Glomerular visceral epithelial cell (primary cell): ENCODE results near the gene UPP1.
A peak's percentile ranks its signal among the peaks of the same experiment; 100 is the strongest.
"Not testable (repeated sequence)": the region's sequence is repeated elsewhere in the genome, so short reads cannot be mapped to it uniquely, and the experiment has no call there.

Experiments used
- DNase-seq: peaks from one replicate; pipeline ENCODE4 v3.0.0-alpha.2; 2016; ENCODE audit errors: extremely low spot score

The UPP1 gene

DNA sequence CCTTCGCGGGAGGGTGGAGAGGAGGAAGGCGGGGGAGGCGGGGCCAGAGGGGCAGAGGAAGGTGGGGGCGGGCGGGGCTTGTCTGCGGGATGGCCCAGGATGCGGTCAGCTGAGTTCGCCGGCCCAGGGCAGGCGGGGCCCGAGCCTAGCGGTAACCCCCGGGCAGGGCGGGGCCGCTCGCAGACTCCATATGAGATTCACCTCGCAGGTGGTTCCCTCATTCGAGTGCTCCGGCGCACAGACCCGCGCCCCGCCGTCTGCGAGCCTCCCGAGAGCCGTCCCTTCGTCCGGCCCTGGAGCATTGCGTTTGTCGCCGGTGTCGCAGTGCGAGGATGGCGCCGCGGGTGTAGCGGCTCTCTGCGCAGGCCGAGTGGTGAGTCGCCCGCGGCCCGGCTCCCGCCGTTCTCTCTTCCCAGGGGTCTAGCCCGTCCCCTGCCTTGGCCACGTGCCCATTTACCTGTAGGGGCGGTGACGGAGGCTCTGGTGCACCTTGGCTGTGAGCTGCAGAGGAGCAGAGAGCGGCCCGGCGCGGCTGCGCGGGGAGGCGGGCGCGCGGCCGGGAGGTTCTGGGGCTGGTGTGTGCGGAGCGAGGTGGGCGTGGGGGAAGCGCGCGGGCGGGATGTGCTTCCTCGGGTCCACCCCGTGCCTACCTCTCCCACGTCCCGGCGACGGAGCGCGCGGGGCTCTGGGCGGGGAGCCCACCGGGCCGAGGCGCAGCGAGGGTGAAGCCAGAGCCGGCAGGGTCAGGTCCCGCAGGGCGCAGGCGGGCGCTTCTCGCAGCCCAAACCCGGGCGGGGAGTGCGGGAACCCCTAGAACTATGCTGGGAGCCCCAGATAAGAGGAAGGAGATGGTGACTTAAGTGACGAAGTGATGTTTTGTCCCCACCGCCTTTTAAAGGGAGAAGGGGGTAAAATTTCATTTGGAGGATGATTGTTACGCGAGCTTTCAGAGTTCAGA, at the start of gene UPP1:
UPP1 (plus strand) TSS at position 220 of the 958 bp plus-strand sequence. CDS start 5,519 bp downstream, outside the sequence.
- DNase-seq = peak; percentile 45

DNA sequence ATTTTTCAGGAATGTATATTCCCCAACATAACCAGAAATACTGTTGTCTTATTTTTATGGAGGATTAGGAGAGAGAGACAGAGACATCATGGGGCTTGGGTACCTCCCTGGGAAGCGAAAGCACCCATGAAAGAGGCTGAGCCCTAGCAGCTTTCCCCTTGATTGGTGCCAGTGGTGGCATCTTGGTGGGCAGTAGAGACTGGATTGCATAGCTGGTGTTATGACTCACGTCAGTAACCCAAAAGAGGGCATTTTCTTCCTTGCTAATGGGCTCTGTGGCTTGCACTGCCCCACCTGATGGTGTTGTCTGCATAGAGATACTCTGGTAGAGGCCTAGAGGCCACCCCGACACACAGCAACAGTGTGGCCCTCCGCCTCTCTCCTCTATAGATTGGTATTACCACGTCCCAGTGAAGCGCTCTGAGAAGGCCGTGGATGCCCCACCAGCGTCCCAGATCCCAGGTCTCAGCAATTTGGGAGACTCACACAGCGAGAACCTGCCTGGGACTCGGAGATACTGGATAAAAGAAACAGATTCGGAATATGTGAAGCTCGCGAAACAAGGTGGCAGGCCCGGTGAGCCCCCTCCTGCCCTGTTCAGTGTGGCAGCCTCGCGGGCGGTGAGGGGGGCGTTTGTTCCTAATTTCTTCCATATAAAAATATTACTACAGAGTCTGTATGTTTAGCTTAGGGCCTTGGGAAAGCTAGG, 48.0 kb upstream of the UPP1 start:
- peak; percentile 27 for DNase-seq

DNA sequence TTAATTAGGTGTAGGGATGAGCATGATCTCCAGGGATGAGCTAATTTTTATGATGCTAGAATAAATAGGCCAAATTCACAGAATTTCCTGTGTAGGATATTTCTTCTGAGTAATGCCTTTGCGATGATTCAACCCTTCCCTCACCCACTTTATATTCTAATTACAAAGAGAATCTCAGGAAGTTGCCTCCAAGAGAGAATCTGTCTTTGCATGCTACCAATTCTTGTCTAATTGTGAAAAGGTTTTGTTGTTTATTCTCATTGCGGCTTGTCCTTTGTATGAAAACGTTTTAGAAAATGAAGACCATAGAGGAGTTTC, 47.5 kb upstream of the UPP1 start:
- DNase-seq = peak; percentile 30

DNA sequence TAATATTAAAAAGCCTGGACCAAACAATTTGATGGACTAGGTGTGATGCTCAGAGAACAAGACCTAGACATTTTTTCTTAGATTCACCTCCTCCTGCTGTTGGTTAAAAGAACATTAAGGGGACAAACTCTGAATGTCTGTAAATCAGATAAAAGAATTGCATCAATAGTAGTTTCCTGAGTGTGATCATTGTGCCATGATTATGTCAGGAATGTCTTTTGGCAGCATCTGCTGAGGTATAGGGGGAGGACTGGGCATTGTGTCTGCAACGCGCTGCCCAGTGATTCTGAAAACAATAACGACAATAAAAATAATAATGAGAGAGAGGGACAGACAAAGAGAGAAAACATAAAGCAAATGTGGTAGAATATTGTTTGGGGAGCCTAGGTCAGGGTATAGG, 46.8 kb upstream of the UPP1 start:
- peak; percentile 5 for DNase-seq

DNA sequence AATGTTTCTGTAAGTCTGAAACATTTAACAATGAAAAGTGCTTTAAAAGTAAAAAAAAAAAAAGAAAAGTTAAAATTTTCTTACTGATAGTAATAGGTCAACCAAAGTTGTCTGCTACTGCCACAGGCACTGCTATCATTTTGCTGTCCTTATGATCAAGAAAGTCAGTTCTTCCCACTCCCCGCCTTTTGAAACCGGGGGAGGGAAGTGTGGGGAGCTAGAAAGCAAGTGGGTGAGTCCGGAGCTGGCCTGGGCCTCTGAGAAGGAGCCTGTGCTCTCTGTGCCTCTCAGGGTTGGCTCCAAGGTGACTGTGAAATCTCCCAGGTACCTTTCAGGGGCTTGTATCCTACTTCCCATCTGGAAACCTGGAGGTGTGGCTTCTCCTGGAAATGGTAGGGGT, 46.4 kb upstream of the UPP1 start:
- no peak for DNase-seq

DNA sequence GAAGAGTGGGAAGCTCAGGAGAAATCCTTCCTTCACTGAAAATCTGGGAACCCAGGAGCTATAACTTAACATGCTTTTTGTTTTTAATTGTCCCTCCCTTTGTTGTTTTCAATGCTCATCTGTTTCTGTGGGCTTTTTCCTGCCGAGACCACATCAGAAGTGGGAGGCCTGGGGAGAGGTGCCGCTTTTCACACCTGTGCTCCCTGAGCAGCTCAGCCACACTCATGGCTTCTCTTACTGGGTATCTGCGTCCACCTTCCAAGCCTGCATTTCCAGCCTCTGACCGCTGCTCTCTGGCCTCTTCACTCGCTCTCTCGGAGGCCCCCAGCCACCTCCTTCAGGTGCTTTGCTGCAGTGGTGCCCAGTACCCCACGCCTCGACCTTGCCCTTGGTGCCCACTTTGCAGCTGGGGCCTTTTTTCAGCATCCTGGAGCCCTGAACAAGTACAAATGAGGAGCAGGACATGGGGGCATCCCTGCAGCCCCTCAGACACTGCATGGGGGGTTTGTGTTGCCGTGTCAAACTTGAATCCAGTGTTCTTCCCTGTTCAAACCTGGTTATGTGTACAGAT, 43.8 kb upstream of the UPP1 start:
- no peak for DNase-seq

DNA sequence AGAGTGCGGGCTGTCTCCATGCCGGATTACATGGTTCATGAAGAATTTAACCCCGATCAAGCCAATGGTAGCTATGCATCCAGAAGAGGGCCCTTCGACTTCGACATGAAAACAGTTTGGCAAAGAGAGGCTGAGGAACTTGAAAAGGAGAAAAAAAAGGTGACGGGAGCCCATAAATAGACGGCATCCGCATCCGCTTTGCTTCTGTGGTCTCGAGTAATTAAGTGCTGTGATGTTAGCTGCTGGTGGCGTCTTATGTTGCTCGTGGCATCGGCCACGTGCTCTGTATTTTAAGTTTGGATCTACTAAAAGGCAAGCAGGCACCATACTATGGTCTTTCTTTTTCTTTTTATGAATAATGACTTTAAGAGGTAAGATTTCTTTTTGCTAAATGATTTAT, 42.6 kb upstream of the UPP1 start:
- no peak for DNase-seq

DNA sequence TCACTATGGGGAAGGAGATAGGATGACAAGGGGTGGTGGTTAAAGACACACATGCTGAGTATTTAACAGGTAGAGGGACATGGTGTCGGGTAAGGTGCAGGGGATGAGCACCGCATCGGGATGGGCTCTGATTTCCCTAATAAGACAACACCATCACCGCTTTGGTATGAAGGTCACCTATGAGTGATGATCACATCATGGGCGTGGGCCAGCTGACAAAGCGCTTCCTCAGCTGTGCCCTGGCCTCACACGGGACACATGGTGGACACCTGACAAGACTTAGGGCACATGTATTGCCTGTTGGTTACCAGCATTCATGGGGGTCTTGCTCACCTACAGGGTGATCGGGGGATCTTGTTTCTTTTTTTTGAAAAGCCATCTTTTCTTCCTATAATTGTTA, 41.0 kb upstream of the UPP1 start:
- DNase-seq = no peak

DNA sequence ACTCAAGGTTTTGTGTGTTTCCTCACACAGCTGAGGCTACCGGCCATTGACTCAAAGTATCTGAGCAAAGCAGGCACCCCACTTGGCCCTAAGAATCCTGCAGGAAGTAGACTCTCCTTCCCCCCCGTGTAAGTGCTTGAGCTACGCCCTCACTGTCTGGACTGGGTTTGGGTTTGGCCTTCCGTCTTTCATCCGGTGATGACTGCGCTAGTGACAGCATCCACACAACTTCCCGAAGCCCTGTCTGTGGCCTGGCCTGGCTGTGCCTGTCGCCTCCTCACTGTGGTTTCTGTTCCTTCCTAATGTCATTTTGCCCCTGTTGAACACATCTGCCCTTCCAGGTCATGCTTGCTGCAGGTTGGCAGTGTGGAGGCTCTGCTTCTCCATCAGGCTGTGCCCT, 39.2 kb upstream of the UPP1 start:
- DNase-seq = no peak

DNA sequence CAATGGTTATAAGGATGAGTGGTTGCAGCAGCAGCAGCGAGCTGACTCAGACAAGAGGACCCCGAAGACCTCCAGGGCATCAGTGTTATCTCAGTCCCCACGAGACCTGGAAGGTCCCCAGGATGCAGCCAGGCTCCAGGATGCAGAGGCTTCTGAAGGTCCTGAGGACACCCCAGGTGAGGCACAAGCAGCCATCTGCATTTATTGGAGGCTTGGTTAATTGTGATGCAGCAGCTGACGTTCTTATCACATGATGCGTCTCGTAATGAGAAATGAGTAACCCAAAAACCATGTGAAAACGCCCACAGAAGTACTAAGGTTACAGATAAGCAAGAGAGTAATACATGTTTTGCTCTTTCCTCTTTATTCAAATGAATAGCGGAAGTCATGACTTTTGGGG, 36.3 kb upstream of the UPP1 start:
- DNase-seq = peak; percentile 44

DNA sequence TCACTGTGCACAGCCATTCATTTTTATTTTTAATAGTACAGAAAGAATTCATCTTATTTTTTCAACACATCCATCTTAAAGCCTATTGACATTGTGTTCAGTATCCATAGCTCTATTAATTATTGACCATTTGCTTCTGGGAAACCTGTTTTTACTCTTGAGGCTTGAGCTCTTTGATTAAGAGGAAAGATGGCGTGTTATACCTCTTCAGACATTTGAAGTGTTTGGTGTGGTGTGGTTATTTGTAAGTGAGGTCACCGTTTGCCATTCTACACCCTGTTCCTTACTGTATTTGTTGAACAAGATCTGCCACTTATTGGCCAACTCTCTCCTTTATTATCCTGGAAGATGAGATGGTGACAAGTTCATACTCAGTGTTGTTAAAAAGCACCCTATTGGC, 35.3 kb upstream of the UPP1 start:
- no peak for DNase-seq

DNA sequence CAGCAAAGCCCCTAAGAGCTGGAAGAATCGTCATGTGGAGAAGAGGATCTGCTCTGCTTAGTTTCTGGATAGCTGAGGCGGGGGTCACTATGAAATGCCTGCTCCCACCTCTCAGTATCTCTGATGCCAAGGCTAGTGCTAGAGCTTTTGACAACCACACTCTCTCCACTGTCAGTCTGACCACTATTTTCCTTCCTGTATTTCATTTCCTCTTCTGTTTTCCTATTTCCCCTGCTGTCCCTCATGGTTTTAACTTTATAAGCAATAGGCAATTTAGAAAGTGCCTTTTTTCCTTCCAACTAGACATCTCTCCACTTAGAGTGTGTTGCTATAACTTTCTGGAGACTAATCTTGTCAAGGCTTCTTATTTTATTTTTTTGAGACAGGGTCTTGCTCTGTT, 30.1 kb upstream of the UPP1 start:
- no peak for DNase-seq

DNA sequence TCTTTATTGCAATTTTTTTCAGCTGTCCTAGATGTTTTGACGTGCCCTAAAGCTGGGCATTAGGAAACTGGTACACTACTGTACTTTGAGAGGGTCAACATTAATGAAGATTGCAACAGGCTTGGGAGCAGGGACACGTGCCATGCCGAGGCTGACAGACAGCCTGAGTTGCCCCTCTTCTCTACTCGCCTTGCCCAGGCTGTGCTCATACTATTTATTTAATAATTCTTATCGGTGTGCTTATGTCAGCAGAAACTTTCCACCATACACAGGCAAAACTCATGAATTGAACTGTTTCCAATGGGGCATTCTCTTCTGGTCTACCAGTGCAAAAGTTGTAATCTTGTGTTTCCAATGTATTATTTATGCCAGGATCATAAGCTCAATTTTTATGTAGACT, 29.4 kb upstream of the UPP1 start:
- DNase-seq = no peak

DNA sequence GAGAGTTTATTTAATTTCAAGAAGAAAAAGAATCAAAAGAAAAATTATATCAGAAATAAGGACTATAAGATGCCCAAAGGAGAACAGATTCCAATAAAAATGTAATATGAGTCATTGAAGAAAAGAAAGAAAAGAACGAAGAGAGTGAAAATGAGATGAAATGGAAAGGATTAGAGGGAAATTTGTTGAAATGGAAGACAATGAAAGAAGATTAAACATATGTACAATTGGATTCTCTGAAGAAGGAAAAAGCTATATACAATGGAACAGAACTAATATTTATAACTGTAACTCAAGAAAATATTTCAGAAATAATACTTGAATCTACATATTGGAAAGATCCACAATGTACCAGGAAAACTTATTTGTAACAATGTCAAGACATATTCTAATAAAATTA, 25.1 kb upstream of the UPP1 start:
- DNase-seq = no peak

DNA sequence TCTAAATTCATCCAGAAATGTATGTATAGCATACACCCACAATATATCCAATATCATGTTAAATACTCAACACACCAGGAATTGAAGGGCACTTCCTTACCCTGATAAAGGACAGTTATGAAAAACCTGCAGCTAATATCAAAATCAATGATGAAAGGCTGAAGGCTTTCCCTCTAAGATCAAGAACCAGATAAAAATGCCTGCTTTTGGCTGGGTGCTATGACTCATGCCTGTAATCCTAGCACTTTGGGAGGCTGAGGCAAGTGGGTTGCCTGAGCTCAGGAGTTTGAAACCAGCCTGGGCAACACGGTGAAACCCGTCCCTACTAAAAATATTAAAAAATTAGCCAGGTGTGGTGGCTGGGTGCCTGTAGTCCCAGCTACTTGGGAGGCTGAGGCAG, 21.6 kb upstream of the UPP1 start:
- DNase-seq = no peak

DNA sequence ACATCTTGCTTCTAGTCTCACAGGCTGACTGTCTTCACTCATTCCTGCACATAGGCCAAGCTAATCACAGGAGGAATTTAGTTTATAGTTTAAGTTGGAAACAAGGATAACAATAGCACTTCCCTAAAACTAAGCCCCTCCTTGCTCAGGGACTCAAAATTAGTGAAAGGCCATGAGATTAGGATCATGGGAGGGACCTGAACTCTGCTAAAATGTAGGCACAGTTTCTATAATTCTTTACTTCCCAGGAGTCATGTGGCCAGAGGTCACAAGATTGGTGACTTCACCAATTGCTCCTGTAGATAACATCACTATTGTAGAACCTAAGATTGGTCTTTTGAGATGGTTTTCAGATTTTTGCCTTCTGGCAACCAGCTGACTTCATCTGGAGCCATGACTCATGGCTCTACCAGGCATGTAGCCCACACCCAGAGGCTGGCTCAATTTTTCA, 14.8 kb upstream of the UPP1 start:
- no peak for DNase-seq

DNA sequence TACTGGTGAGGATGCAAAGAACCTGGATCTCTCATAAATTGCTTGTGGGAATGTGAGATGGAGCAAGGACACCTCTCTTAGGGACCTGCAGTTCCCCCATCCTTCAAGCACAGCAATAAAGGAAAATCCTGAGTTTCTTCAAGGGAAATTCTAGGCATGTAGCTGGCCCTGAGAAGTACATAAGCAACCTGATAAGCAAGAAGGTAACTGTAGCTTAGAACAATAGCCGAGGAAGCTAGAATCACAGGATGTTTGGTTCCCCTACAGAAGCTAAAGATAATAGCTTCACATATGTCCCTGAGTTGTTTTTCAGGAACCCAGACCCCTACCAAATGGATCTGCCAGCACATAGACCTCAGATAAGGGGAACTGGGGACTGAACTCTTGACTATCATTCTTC, 11.6 kb upstream of the UPP1 start:
- DNase-seq = no peak

DNA sequence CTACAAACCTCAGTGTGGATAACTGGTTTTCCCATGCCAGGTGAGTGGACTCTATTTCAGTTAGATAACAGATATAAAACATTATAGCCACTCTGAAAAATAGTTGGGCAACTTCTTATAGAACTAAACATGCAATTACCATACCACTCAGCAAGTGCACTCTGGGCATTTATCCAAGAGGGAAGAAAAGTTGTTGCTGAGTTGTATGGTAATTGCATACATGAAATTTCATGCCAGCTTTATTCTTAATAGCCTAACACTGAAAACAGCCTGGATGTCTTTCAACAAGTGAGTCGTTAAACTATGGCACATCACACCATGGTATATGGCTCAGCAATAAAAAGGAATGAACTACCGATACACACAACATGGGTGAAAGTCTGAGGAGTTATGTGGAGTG, 10.6 kb upstream of the UPP1 start:
- DNase-seq = no peak

DNA sequence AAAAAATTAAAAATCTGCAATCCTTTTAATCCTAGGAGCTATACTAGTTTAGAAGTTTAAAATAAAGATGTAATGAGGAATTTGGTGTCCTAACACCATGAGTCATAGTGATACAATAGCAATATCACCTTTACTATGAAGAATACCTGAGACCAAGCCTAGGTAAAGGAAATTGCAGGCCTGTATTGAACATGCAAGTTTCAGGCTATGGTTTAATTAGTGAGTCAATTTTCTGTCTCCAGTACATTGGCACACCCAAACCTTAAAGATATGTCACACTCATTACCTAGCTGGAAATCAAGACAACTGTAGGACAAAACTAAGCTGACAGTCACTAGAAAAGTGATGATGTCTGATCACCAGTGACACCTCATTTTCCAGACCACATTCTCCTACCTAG, 6.7 kb upstream of the UPP1 start:
- DNase-seq = not testable (repeated sequence)

DNA sequence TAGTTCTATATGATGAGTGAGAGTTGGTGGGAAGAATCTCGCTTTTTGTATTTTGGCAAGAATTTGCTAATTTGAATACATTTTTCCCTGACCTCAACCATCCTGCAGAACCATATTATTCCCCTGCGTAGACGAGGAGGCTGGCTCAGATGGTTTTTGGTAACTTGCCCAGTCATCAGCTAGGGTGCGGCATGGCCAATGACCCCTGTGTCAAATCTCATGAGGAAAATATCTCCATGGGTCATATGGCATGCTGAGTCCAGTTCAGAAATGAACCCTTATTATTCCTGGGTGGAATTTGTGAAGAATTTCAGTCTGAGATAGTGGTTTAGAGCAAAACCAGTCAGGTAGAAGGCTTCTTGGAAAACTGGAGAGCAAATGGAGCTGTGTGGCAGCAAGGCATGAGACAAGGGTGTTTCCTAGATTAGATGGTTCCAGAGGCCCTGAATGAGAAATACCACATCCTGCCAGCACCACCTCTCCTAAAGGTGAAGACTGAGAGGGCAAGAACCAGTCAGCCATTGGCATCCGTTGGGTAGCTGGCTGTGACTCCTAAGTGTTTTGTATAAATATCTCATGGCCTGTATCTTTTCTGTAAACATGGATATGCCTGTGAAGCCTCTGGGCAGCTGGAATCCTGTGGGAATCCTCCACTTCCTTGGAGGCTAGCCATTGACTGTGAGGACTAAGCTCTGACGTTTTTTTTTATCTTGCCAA, 5.8 kb upstream of the UPP1 start:
- DNase-seq = peak; percentile 70

DNA sequence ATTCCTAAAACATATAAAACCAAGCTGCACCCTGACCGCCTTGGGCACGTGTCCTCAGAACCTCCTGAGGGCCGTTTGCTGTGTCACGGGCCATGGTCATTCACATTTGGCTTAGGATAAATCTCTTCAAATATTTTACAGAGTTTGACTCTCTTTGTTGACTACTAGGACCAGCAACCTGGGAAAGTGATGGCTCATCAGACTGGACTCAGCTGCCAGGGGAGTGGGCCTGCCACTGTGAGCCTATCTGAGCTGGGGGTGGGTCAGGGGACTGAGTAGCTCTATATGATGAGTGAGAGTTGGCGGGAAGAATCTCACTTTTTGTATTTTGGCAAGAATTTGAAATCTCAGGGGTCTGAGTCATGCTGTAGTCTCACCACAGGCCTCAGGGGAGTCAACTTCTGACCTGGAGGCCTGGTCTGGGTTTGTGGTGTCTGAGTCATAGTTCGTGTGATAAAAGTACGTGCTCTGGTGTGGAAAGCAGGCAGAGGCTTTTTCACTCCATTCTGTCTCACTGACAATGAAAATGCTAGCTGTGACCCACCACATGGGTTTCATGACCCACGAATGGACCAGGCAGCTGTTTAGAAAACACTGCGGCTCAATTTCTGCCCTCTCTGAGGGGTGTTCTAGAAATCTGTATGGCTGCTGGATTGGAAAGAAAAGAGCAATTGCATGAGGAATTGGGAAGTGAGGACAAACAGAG, 4.2 kb upstream of the UPP1 start:
- DNase-seq = peak; percentile 98

DNA sequence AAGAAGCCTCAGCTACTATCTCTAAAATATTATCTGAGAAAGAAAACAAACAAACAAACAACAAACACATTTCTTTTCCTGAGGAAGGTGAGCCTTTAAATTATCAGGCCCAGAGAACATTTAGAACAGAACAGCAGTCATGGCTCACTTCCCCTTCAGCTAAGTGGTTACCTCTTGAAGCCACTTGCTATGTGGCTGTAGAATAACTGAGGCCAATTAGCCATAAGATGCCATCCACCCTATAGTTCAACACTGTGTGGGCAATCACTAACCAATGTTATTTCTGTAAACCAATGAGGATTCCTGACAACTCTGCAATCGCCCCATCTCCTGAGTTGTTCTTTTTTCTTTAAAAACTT, 3.7 kb upstream of the UPP1 start:
- peak; percentile 38 for DNase-seq
